ENCODE results near the gene TEX9.
A peak's percentile ranks its signal among the peaks of the same experiment; 100 is the strongest.
"Not testable (repeated sequence)": the region's sequence is repeated elsewhere in the genome, so short reads cannot be mapped to it uniquely, and the experiment has no call there.

TEX9 gene

GRCh38 chr15:56410721-56411120 is 45.5 kb downstream of the TEX9 start:
- H3K4me3 ChIP-seq (ENCODE audit: control insufficient read depth, low read depth, low read length): no peak overlapping the region
- no peak for DNase-seq (ENCODE audit: low read depth)
- TF ChIP-seq CTCF (IDR thresholded peaks at IDR 0.05; ENCODE audit: control insufficient read depth, insufficient read depth, low read depth, low read length, missing control alignments): no peak

GRCh38 chr15:56411122-56411749 is 46.0 kb downstream of the TEX9 start:
- no peak overlapping the region for H3K4me3 ChIP-seq (ENCODE audit: control insufficient read depth, low read depth, low read length)
- DNase-seq (ENCODE audit: low read depth): no peak
- no peak for TF ChIP-seq CTCF (IDR thresholded peaks at IDR 0.05; ENCODE audit: control insufficient read depth, insufficient read depth, low read depth, low read length, missing control alignments)

GRCh38 chr15:56413114-56413733 is 48.0 kb downstream of the TEX9 start:
- DNase-seq (ENCODE audit: low read depth); H3K4me3 ChIP-seq (ENCODE audit: control insufficient read depth, low read depth, low read length): not testable (repeated sequence)

GRCh38 chr15:56425276-56425675 is 60.0 kb downstream of the TEX9 start:
- no peak for TF ChIP-seq CTCF (IDR thresholded peaks at IDR 0.05; ENCODE audit: control insufficient read depth, insufficient read depth, low read depth, low read length, missing control alignments)
- no peak for DNase-seq (ENCODE audit: low read depth)

GRCh38 chr15:56425976-56426375 is 60.8 kb downstream of the TEX9 start:
- TF ChIP-seq CTCF (IDR thresholded peaks at IDR 0.05; ENCODE audit: control insufficient read depth, insufficient read depth, low read depth, low read length, missing control alignments): no peak

More at GRCh38 chr15:56425276-56425675, 60.0 kb downstream of the TEX9 start:
- no peak overlapping the region for H3K4me3 ChIP-seq (ENCODE audit: control insufficient read depth, low read depth, low read length)

GRCh38 chr15:56428821-56429458 is 63.7 kb downstream of the TEX9 start:
- peak; percentile 31 for TF ChIP-seq CTCF (IDR thresholded peaks at IDR 0.05; ENCODE audit: control insufficient read depth, insufficient read depth, low read depth, low read length, missing control alignments)
- H3K4me3 ChIP-seq (ENCODE audit: control insufficient read depth, low read depth, low read length): no peak overlapping the region
- DNase-seq (ENCODE audit: low read depth): peak; percentile 10

More at GRCh38 chr15:56425976-56426375, 60.8 kb downstream of the TEX9 start:
- no peak for DNase-seq (ENCODE audit: low read depth)
- H3K4me3 ChIP-seq (ENCODE audit: control insufficient read depth, low read depth, low read length): no peak overlapping the region

GRCh38 chr15:56432304-56432703 is 67.1 kb downstream of the TEX9 start:
- TF ChIP-seq CTCF (IDR thresholded peaks at IDR 0.05; ENCODE audit: control insufficient read depth, insufficient read depth, low read depth, low read length, missing control alignments): no peak
- H3K4me3 ChIP-seq (ENCODE audit: control insufficient read depth, low read depth, low read length): no peak overlapping the region
- DNase-seq (ENCODE audit: low read depth): no peak
